GM19468 (cell line): ENCODE measurements around the gene FKBP4.

Experiments
- ATAC-seq: cut with Tn5 transposase; IDR thresholded peaks from one replicate; pipeline ENCODE4 v1.9.1; 2021; ENCODE audit warnings: mild to moderate bottlenecking, moderate library complexity, moderate number of reproducible peaks; ENCODE audit not compliant: unreplicated experiment; ENCODE audit errors: extremely low read depth

FKBP4 gene

DNA sequence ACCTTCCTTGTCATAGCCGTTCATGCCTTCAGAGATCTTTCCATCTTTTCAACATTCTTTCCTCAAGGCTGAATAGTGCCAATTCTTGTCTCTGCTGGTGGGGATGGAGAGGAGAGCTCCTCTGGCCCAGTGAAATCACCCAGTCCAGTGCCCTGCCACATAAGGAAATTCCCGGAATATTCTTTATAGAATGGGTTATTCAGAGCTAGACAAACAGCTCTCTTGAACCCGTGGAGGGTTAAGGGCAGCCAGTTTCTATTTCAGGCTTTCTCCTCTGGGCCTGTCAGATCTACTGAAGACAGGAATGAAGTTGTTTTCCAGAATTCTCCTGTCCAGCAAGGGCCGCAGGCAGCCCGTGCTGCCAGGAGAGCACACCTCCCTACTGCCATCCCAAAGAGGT lies 48.2 kb downstream of the FKBP4 start:
- ATAC-seq: no peak

DNA sequence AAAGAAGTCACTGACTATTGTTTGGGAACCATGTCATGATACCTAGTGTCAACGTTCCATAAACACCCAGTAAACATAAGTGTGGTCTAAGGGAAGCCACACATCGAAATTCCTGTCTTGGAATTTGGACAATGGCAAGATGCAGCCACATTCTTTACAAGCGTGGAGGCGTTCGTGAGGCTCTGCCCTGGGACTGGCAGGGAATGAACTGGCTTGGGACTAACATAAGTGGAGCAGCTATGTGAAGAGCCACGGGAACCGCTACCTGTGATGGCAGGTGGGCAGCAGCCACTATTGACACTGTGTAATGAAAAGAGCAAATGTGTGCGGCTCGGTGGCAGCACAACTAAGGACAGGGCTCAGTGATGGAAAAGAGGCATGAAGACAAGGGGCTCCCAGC lies 50.0 kb downstream of the FKBP4 start:
- no peak for ATAC-seq

DNA sequence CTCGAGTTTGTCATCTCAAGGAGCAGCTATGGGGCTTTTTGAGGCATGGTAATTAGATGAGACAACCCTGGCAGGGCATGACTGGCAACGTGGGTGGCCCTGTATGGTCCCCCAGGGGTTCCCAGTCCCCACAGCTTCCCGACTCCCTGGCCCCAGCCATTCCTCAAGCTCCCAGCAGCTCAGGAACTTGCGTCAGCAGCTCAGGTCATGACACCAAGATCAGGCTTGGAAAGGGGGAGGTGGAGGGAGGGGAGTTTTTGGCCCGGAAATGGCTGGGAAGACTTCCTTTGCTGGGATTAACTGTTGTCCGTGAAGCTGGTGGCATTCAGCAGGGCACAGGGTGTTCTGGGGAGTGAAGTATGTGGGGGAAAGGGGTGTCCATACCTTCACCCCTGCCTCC lies 50.5 kb downstream of the FKBP4 start:
- ATAC-seq: no peak

- ATAC-seq: no peak
Measured at GRCh38 chr12:2851931-2852330, 57.2 kb downstream of the FKBP4 start.

DNA sequence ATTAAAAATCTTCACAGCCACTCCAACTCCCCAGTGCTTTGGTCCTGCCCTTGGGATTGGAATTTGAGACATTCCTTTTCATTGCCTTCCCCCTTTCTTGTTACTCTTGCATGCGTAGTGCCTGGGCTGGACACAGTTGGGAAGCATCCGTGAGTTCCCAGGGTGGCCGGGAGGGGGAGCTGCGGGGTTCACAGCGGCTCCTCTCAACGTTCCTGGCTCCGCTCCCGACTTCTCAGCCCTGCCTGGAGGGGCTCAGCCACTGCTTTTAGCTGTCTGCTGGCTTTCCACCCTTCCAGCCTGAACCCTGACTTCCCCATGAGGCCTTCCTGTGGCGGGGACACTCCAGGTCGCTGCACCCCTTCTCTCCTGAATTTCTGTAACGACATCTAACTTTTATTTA lies 58.9 kb downstream of the FKBP4 start:
- no peak for ATAC-seq
